ENCODE results near the gene THAP11. TPM values are rescaled to one million over a fixed set of nuclear protein-coding genes. Genes with fewer than 3 reads are reported as not detected.

THAP11 gene
- total and polyA plus RNA-seq, 8 donors, result 5.1 to 16.5 (median 13.7) TPM

DNA sequence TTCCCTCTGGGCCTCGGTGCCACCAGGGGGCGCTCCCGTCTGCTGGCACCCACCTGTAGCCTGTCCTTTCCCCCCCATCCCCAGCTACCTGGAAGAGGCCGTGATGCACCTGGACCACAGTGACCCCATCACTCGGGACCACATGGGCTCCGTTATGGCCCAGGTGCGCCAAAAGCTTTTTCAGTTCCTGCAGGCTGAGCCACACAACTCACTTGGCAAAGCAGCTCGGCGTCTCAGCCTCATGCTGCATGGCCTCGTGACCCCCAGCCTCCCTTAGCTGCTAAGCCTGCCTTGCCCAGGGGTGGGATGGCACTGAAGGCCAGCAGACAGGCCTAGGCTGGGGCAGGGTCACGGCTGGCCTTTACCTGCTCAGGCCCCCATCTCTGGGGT is 41.7 kb downstream of the THAP11 start:
- peak in 5 of 6 donors; percentile 50 to 90 (median 70) for DNase-seq
- ATAC-seq, result peak; percentile 80 to 86 (median 84)
- Histone ChIP-seq H3K27ac (no peak overlapping the region), H3K27me3 (no peaks in the 10 kb centered on the region), H3K9me3 (no peaks in the 10 kb centered on the region), H3K4me3 (no peak overlapping the region), H3K4me1 (no peaks in the 10 kb centered on the region), H3K36me3 (peaks cover 9 to 49% (median 42%) of the 10 kb centered on the region in 3 donors)
- 52 to 60% methylated on average over 11 of the region's 11 CpGs for WGBS, 2 donors
- TF ChIP-seq, protein P1, sequence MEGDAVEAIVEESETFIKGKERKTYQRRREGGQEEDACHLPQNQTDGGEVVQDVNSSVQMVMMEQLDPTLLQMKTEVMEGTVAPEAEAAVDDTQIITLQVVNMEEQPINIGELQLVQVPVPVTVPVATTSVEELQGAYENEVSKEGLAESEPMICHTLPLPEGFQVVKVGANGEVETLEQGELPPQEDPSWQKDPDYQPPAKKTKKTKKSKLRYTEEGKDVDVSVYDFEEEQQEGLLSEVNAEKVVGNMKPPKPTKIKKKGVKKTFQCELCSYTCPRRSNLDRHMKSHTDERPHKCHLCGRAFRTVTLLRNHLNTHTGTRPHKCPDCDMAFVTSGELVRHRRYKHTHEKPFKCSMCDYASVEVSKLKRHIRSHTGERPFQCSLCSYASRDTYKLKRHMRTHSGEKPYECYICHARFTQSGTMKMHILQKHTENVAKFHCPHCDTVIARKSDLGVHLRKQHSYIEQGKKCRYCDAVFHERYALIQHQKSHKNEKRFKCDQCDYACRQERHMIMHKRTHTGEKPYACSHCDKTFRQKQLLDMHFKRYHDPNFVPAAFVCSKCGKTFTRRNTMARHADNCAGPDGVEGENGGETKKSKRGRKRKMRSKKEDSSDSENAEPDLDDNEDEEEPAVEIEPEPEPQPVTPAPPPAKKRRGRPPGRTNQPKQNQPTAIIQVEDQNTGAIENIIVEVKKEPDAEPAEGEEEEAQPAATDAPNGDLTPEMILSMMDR (IDR thresholded peaks at IDR 0.05), result peak; percentile 69 to 81 (median 78)
- no peak for FAIRE-seq
- intact Hi-C loops (cut with DNase I), result loop anchor here in 1 of 3 donors (5.0 to 10.0 kb wide), 2 partner anchors 48 to 151 kb away; partner anchors contain the start of gene CTRL

DNA sequence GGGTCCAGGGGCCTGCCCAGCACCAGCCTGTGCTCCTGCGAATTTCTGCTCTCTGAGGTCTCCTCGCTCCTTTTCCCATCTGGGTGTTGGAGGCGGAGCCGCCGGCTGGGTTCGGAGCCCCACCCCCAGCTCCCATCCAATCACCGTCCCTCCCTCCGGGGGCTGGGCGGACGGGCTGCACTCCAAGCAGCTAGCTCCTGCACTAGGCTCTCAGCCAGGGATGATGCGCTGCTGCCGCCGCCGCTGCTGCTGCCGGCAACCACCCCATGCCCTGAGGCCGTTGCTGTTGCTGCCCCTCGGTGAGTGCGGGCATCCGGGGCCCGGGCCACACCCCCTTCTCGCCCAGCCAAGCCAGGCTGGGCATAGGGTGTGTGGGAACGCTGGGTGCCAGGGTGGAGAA is 42.6 kb downstream of the THAP11 start, which contains the start of gene NRN1L:
TSS of gene NRN1L (plus strand) at position 202 of the 400 bp plus-strand sequence. CDS start at position 221, 19 bp downstream.
- Histone ChIP-seq H3K4me1 (no peaks in the 10 kb centered on the region), H3K4me3 (no peak within 1 kb of the TSS), H3K9me3 (no peaks in the 10 kb centered on the region), H3K36me3 (peaks cover under 1 to 41% (median 34%) of the 10 kb centered on the region in 3 donors), H3K27me3 (no peaks in the 10 kb centered on the region), H3K27ac (no peak within 1 kb of the TSS)
- TF ChIP-seq, protein P1 (IDR thresholded peaks at IDR 0.05), result no peak
- FAIRE-seq (no peak), ATAC-seq (peak; percentile 30 to 83 (median 76)), DNase-seq (peak in 5 of 6 donors; percentile 43 to 72 (median 61))
- intact Hi-C loops (cut with DNase I), result loop anchor here in 1 of 3 donors (5.0 to 10.0 kb wide), 2 partner anchors 48 to 150 kb away; partner anchors contain the start of gene CTRL
- WGBS, 2 donors, result 63 to 69% methylated on average over 22 of the region's 22 CpGs

DNA sequence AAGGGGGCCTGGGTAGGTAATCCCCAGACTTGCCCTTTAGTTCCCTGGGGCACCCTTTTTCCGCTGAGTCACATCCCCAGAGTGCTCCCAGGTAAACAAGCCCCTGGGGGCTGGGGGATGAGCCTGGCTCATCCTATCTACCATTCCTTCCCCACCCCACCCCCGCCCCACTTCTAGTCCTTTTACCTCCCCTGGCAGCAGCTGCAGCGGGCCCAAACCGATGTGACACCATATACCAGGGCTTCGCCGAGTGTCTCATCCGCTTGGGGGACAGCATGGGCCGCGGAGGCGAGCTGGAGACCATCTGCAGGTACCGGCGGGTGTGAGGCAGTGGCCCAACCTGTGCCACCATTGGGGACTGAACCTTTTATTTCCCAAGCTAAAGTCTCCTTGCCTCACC is 43.4 kb downstream of the THAP11 start:
- ATAC-seq, result no peak

DNA sequence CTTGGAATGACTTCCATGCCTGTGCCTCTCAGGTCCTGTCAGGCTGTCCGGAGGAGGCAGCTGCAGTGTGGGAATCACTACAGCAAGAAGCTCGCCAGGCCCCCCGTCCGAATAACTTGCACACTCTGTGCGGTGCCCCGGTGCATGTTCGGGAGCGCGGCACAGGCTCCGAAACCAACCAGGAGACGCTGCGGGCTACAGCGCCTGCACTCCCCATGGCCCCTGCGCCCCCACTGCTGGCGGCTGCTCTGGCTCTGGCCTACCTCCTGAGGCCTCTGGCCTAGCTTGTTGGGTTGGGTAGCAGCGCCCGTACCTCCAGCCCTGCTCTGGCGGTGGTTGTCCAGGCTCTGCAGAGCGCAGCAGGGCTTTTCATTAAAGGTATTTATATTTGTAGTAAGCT is 43.9 kb downstream of the THAP11 start:
- intact Hi-C loops (cut with DNase I), result loop anchor here in 1 of 3 donors (10.0 kb wide), 1 partner anchor 149 kb away; no protein-coding TSS in a partner anchor
- no peak overlapping the region for H3K27ac ChIP-seq
- H3K4me1 ChIP-seq, result no peaks in the 10 kb centered on the region
- 93 to 98% methylated on average over 19 of the region's 19 CpGs for WGBS, 2 donors
- FAIRE-seq (no peak), ATAC-seq (no peak), DNase-seq (no peak)
- no peaks in the 10 kb centered on the region for H3K27me3 ChIP-seq
- TF ChIP-seq, protein P1 (IDR thresholded peaks at IDR 0.05), result no peak
- no peaks in the 10 kb centered on the region for H3K9me3 ChIP-seq
- peaks cover 0 to 28% (median 23%) of the 10 kb centered on the region in 3 donors for H3K36me3 ChIP-seq
- no peak overlapping the region for H3K4me3 ChIP-seq

More for the DNA sequence above, 43.4 kb downstream of the THAP11 start:
- Histone ChIP-seq H3K27ac (no peak overlapping the region), H3K9me3 (no peaks in the 10 kb centered on the region), H3K36me3 (peaks cover 0 to 32% (median 27%) of the 10 kb centered on the region in 3 donors), H3K4me1 (no peaks in the 10 kb centered on the region), H3K4me3 (no peak overlapping the region), H3K27me3 (no peaks in the 10 kb centered on the region)
- TF ChIP-seq, protein P1 (IDR thresholded peaks at IDR 0.05), result no peak
- no peak for FAIRE-seq
- WGBS, 2 donors, result 91 to 96% methylated on average over 12 of the region's 12 CpGs
- intact Hi-C loops (cut with DNase I), result loop anchor here in 1 of 3 donors (10.0 kb wide), 1 partner anchor 149 kb away; no protein-coding TSS in a partner anchor
- DNase-seq, result no peak

DNA sequence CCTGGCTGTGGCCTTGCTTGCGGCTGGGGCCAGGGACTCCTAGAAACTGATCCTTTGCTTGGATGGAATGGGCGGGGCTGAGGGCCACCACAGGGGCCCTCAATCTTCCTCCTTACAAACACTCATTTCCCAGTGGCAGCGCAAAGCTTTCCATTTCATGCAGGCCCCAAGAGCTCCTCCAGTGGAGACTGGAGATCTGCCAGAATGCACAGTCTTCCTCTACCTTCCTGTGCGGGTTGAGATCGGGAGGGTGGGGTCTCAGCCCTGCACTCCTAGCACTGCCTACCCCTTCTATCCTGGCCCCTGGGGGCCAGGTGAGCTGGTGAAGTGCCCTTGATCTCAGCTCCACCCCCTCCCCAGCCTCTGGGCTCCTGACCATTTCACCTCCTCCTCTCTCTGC is 44.3 kb downstream of the THAP11 start:
- Histone ChIP-seq H3K4me1 (no peaks in the 10 kb centered on the region), H3K4me3 (no peak overlapping the region), H3K9me3 (no peaks in the 10 kb centered on the region), H3K36me3 (peaks cover 0 to 24% (median 18%) of the 10 kb centered on the region in 3 donors), H3K27me3 (no peaks in the 10 kb centered on the region), H3K27ac (no peak overlapping the region)
- intact Hi-C loops (cut with DNase I), result loop anchor here in 1 of 3 donors (10.0 kb wide), 1 partner anchor 148 kb away; no protein-coding TSS in a partner anchor
- TF ChIP-seq, protein P1 (IDR thresholded peaks at IDR 0.05), result no peak
- FAIRE-seq (no peak), DNase-seq (no peak), ATAC-seq (no peak)
- 92 to 95% methylated on average over 5 of the region's 5 CpGs for WGBS, 2 donors

Measured in pancreas (tissue), 10 donors.